SK-N-SH treated with all-trans-retinoic acid at 6 μM for 48 hours (cell line): ENCODE results near the gene OPTN.

Experiments
- ATAC-seq: fragments of 200-7000 bp; cut with Tn5 transposase; 3 replicates; pipeline ENCODE4 v1.9.1; 2020; ENCODE audit warnings: mild to moderate bottlenecking, moderate library complexity
- TCF4 ChIP-seq: fragments of 250-450 bp; sonication (Bioruptor Pico); IDR thresholded peaks from 2 replicates; pipeline ENCODE4 v1.8.0; 2021; ENCODE audit warnings: mild to moderate bottlenecking, moderate library complexity, borderline replicate concordance
- ZNF8 ChIP-seq: fragments of 450-650 bp; formaldehyde crosslinking; IDR thresholded peaks from 2 replicates; pipeline ENCODE4 v1.5.0; 2020; ENCODE audit warnings: mild to moderate bottlenecking, moderate library complexity
- TF ChIP-seq, protein P1 (sequence below): fragments of 250-450 bp; sonication (Bioruptor Pico); IDR thresholded peaks from 2 replicates; pipeline ENCODE4 v1.8.0; 2020; ENCODE audit warnings: mild to moderate bottlenecking, moderate library complexity, borderline replicate concordance

The OPTN gene

DNA sequence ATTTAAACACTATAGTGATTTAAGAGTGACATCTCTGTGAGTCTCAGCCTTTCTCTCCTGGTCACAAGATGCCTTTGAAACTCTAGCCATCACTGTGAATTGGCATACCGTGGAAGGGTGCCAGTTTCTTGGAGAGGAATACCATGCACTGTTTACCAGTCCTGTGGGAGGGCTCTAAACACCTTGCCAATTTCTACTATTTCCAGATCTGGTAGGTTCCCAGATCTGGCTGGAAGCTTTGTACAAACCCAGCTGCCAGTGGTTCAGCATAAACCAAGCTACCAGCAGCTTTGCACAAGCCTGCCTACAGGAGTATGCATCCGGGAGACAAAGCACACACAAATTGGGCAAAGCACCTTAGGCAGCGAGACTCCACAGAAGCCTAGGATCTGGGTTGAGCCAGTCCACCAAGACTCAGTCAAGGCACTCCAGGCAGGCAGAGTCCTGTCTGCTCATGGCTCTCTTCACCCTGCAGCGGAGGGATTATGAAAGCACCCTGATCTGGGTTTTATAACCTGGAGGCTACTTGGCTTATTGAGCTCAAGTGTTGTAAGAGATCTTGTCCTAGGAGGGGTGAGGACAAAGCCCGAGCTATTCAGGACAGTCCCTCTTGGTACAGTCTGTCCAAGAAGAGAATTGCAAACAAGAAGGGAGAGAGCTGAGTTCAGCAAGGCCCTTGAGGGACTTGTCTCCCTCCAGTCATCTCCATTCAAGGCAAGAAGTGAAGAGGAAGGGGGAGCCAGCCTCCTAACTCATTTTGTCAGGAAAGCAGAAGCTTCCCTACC is 85.0 kb downstream of the OPTN start (continued):
- TF ChIP-seq, protein P1, sequence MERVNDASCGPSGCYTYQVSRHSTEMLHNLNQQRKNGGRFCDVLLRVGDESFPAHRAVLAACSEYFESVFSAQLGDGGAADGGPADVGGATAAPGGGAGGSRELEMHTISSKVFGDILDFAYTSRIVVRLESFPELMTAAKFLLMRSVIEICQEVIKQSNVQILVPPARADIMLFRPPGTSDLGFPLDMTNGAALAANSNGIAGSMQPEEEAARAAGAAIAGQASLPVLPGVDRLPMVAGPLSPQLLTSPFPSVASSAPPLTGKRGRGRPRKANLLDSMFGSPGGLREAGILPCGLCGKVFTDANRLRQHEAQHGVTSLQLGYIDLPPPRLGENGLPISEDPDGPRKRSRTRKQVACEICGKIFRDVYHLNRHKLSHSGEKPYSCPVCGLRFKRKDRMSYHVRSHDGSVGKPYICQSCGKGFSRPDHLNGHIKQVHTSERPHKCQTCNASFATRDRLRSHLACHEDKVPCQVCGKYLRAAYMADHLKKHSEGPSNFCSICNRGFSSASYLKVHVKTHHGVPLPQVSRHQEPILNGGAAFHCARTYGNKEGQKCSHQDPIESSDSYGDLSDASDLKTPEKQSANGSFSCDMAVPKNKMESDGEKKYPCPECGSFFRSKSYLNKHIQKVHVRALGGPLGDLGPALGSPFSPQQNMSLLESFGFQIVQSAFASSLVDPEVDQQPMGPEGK (CRISPR knock-in tag), result no peak

GRCh38 chr10:13187135-13187534 is 87.2 kb downstream of the OPTN start:
- ATAC-seq, result no peak
- TF ChIP-seq ZNF8 (CRISPR knock-in tag) (peak; percentile 93), TCF4 (no peak)
